Stimulated activated CD8-positive, alpha-beta memory T cell treated with anti-CD3 and anti-CD28 coated beads, Interleukin-4, amount 100 ng/mL, for 48 hours (primary cell): ENCODE results near the gene SETBP1.

Experiments used
- DNase-seq: peaks from one replicate; pipeline ENCODE4 v3.0.0-alpha.2; 2020

SETBP1 gene

DNA sequence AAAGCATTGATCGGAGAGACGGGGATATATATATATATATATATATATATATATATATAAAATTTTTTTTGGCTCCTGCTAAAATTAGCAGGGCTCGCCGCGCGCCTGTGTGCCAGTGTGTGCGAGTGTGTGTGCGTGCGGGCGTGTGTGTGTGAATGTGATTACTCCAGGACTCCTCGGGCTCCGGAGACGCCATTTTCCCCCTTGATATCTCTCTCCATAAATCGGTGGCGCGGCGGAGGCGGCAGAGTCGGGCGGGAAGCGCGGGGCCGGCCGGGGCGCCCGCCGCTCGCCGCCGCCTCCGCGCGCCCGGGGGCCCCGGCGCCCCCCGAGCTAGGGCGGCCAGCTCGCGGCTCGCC is 795 bp upstream of the SETBP1 start:
- peak; percentile 65 for DNase-seq

DNA sequence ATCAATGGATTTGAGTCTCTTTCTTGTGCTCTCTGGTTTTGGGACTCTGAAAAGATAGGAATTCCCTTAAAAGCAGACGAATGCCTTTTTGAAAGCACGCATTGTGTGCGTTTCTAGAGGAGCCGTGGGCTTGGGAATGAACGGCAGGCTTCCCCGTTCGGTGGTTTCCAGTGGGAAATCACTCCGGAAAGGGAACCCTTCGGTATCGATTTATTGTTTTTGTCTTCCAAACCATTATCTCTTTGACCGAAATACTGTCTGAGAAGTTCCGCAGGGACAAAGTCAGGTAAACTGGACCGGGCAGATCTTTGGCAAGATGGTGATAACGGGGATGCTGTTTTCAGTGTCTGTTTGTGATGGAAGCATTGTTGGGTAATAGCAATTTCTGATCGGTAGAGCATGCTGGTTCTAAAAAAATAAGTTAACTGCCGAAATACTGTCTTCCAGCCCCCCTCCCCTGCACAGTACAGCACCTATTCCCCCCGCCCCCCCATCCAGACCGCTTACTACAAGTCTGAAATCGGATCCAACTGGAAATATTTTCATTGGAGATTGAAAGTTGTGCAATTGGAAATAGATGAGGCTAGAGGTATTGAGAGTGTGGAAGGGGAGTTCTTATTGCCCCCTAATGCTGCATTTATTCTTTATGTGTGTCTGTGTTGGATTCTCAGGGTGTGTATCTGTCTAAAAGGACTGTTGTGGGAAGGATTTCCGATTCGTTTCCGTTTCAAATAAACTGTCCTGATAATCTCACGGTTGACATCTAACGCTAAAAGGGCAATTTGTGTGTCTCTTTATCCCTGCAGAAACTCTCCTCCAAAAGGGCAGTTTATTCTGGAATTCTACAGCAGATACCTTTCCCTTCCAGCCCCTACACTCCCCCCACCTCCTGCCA is 635 bp downstream of the SETBP1 start:
- DNase-seq, result no peak

GRCh38 chr18:44682201-44682870 is 1.6 kb downstream of the SETBP1 start:
- no peak for DNase-seq

DNA sequence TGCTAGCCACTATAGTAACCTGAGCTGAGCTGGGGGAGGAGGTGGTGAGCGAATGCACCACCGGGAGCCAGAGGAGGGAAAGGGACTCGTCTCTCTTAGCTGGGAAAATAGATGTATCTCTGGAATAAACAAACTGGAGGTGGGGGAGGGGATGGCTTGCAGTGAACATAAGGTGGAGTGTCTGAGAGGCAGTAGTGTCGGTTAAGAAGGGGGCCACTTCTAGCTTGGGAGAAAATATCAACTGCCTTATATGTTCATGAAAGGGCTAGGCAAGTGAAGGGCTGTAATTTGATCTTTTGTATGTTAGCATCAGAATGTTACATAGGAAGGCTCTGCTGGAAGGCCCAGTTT is 2.2 kb downstream of the SETBP1 start:
- DNase-seq, result no peak

DNA sequence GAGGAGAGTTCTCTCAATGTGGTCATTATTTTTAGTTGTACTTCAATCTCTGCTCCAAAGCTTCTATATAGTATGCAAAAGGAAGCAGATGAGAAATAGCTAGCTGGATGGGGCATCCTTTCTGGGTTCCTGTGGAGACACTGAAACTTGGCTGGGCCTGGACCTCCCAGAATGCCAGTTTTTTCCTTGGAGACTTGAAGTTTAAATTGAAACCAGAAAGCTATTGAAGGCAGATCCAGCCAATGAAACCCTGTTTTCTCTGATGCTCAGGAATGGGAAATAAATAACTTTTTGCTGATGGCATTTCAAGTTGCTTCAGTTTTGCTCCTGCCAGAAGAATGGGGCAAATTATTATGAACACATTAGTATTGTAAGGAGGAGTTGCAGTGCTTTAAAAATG is 2.9 kb downstream of the SETBP1 start:
- no peak for DNase-seq

- DNase-seq, result no peak
Observed at GRCh38 chr18:44685296-44685695, 4.6 kb downstream of the SETBP1 start.

GRCh38 chr18:44686156-44686555 is 5.5 kb downstream of the SETBP1 start:
- no peak for DNase-seq

DNA sequence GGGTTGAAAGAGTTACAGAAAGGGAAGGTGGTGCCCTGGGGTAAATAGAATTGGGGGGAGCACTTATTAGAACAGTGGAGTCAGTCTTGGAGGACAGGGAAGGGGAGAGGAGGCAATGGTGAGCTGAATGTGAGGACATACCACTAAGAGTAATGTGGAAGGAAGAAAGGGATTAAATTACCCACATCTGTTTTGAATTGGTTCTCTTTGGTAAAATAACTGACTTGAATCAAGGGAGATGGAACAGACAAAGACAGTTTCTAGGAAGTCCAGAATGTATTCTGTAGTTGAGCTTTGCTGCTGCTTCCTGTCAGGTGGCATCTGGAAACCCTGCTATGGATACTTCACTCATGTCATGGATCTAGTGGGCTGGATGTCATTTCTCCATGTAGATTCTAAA is 6.7 kb downstream of the SETBP1 start:
- no peak for DNase-seq

DNA sequence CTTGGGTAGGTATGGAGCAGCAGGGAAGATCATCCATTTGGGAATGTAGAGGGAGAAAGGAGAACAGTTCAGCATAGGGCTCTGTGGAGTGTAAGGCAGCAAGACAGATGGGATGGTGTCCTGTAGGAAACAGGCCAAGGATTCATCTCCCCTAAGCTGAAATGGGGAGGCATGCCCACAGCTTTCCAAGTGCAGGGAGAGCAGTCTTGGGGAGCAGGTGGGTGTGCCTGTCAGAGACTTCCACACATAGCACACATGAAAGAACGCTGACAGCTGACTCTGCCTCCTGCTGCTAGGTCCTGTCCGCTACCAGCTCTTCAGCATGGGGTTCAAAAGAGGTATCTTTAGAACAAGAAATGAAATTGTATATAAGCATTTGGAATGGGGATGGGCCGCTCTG is 9.0 kb downstream of the SETBP1 start:
- no peak for DNase-seq

GRCh38 chr18:44691148-44691925 is 10.6 kb downstream of the SETBP1 start:
- DNase-seq, result no peak

DNA sequence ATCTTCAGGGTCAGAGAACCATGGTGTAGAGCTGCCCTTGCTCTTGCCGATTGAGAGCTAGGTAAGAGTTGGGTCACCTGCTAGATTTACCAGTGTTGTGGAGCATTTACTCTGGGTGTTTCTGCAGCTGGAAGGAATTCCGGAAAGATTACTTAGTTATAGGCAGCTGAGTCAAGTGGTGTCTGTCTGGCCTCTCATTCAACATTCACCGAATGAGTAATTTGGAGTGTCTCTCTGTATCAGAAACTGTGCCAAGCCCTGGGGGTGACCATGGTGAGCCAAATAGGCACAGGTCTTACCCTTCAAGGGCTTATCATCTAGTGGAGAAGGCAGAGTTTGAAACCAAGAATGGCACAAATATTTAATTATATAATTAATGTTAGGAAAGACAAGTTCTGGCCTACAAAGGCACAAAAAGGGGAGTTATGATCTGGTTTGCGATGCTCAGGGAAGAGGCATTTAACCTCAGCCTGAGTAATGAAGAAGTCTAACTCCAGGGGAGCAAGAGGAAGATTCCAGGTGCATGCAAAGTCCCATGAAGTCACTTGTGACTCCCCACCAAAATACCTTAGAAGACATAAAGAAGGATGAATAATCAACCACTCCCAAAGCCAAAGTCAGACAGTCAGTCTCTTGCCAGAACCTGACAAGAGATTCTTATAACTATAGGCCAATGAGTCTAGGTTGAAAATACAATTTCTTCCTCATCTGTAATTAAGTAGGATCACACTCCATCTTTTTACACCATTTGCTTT is 12.5 kb downstream of the SETBP1 start:
- no peak for DNase-seq

- no peak for DNase-seq
Observed at GRCh38 chr18:44695503-44695902, 14.8 kb downstream of the SETBP1 start.

- no peak for DNase-seq
Observed at GRCh38 chr18:44696892-44697291, 16.2 kb downstream of the SETBP1 start.

DNA sequence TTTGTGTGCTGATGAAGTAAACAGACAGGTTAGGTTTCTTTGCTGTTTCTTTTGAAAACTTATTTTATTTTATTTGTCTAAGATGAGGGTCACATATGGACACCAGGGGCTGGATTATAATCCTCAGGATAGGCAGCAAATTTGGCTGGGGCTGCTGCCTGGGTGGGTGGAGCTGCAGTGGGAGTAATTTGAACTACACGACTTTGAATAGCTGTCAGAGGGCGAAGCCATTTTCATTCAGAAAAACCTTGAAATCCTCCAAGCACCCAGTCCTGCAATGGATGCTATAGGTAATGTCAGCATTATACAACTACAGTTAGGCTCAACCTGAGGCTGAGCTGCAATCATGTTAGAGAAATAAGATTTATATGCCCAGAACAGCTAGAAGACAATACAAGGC is 16.6 kb downstream of the SETBP1 start:
- no peak for DNase-seq

- DNase-seq, result no peak
Observed at GRCh38 chr18:44698518-44698917, 17.8 kb downstream of the SETBP1 start.

GRCh38 chr18:44699572-44700261 is 19.0 kb downstream of the SETBP1 start:
- no peak for DNase-seq

- no peak for DNase-seq
Observed at GRCh38 chr18:44700652-44701051, 20.0 kb downstream of the SETBP1 start.

DNA sequence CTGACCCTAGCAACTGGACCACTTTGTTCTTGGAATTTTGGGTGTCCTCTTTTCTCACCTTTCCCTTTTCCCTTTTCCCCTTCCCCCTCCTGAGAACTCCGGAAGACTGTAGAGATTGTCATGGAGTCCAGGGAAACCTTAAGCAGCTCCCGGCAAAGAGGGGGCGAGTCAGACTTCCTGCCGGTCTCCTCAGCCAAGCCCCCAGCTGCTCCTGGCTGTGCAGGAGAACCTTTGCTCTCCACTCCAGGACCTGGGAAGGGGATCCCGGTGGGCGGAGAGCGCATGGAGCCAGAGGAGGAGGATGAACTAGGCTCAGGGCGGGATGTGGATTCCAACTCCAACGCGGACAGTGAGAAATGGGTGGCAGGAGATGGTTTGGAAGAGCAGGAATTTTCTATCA is 20.5 kb downstream of the SETBP1 start:
- no peak for DNase-seq

- DNase-seq, result no peak
Observed at GRCh38 chr18:44702594-44702993, 21.9 kb downstream of the SETBP1 start.

GRCh38 chr18:44704135-44704789 is 23.6 kb downstream of the SETBP1 start:
- DNase-seq, result no peak

DNA sequence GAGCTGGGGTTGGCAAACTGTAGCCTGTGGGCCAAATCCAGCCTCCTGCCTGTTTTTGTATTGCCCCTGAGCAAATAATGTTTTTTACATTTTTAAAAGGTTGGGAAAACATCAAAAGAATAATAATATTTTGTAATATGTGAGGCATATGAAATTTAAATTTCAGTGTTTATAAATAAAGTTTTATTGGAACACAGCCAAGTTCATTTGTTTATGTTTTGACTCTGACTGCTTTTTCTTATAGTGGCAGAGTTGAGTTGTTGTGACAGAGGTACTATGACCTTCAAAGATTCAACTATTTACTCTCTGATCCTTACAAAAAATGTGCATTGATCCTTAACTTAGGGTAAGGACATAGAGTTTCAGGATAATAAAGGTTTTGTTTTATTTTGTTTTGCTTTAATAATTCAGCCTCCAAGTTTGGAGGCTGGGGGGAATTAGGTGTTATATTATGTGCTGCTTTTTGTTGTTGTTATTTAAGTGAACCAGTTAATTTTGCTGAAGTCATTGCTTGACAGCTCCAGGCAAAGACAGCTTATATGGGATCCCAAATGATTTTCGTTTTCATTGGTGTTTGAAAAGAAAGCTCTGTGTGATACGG is 24.5 kb downstream of the SETBP1 start:
- no peak for DNase-seq
